Astrocyte of the cerebellum (primary cell): ENCODE measurements around the gene VWC2L.

Experiments used
- DNase-seq: peaks from one replicate; pipeline ENCODE4 v3.0.0-alpha.2; 2011; ENCODE audit warnings: low read depth
- H3K4me3 ChIP-seq: 2 replicates; pipeline ENCODE4 v1.5.1; 2011; ENCODE audit warnings: mild to moderate bottlenecking, low read depth, low read length, moderate library complexity
- CTCF ChIP-seq: IDR thresholded peaks from 2 replicates; pipeline ENCODE4 v1.5.1; 2012; ENCODE audit warnings: low read length, low read depth, moderate library complexity, mild to moderate bottlenecking; ENCODE audit errors: missing control alignments
- in situ Hi-C: cut with HindIII; loops from 2 replicates; pipeline ENCODE4 v1.10.0; 2017; ENCODE audit warnings: low sequenced_read_pairs

The VWC2L gene

GRCh38 chr2:214450118-214450894, 39.5 kb downstream of the VWC2L start:
- no peak overlapping the region for H3K4me3 ChIP-seq
- TF ChIP-seq CTCF, result no peak
- in situ Hi-C loops, result no loop called here
- no peak for DNase-seq

- no peak for DNase-seq
- TF ChIP-seq CTCF, result no peak
- in situ Hi-C loops, result no loop called here
- H3K4me3 ChIP-seq, result no peak overlapping the region
These were observed 40.8 kb downstream of the VWC2L start for GRCh38 chr2:214451516-214452275.

- H3K4me3 ChIP-seq, result no peak overlapping the region
- no peak for DNase-seq
- TF ChIP-seq CTCF, result no peak
- in situ Hi-C loops, result no loop called here
These were observed 54.7 kb downstream of the VWC2L start for GRCh38 chr2:214465363-214466146.

GRCh38 chr2:214469728-214470127, 58.9 kb downstream of the VWC2L start:
- no peak overlapping the region for H3K4me3 ChIP-seq

GRCh38 chr2:214471382-214471781, 60.5 kb downstream of the VWC2L start:
- DNase-seq, result no peak
- in situ Hi-C loops, result no loop called here
- TF ChIP-seq CTCF, result no peak
- H3K4me3 ChIP-seq, result no peak overlapping the region

More at GRCh38 chr2:214469728-214470127, 58.9 kb downstream of the VWC2L start:
- in situ Hi-C loops, result no loop called here
- no peak for TF ChIP-seq CTCF
- DNase-seq, result no peak

- H3K4me3 ChIP-seq, result no peak overlapping the region
- in situ Hi-C loops, result no loop called here
- no peak for TF ChIP-seq CTCF
- DNase-seq, result no peak
These were observed 61.1 kb downstream of the VWC2L start for GRCh38 chr2:214471990-214472389.
